Natural killer cell (primary cell): Measurements from ENCODE around the gene TNIP3. TPM values are rescaled to one million over a fixed set of nuclear protein-coding genes. Genes with fewer than 3 reads are reported as not detected.

Experiments
- ATAC-seq, 3 donors: fragments of 150-1000 bp in 2 of 3; fragments of 200-7000 bp in 1 of 3; cut with Tn5 transposase; 1 replicate in 1 of 3; 2 replicates in 2 of 3; pipeline ENCODE4 v1.10.0; 2021; ENCODE audit warnings: mild to moderate bottlenecking in 2 of 3, moderate library complexity in 2 of 3
- DNase-seq, 2 donors: peaks; one replicate each; pipeline versions ENCODE4 v3.0.0 to v3.0.0-alpha.2; 2013 to 2021; ENCODE audit warnings: mixed read lengths in 1 of 2
- H3K27ac ChIP-seq: one replicate; pipeline ENCODE4 v1.5.1; 2013; ENCODE audit warnings: mild to moderate bottlenecking, low read length
- H3K27me3 ChIP-seq: one replicate; pipeline ENCODE4 v1.6.1; 2013; ENCODE audit warnings: low read length; ENCODE audit not compliant: control insufficient read depth, insufficient read depth
- H3K36me3 ChIP-seq: one replicate; pipeline ENCODE4 v1.6.1; 2013; ENCODE audit warnings: low read length; ENCODE audit not compliant: control insufficient read depth, insufficient read depth
- H3K4me1 ChIP-seq: one replicate; pipeline ENCODE4 v1.6.1; 2013; ENCODE audit warnings: low read length; ENCODE audit not compliant: control insufficient read depth, insufficient read depth
- H3K4me3 ChIP-seq: one replicate; pipeline ENCODE4 v1.5.1; 2013; ENCODE audit warnings: low read length
- H3K9me3 ChIP-seq: one replicate; pipeline ENCODE4 v1.6.1; 2013; ENCODE audit warnings: low read length; ENCODE audit not compliant: control insufficient read depth, insufficient read depth
- H3K27ac Mint-ChIP-seq, 2 donors: one replicate each; pipeline ENCODE4 v1.8.0; 2022; ENCODE audit warnings: mild to moderate bottlenecking in 2 of 2, mixed read lengths in 2 of 2, moderate library complexity in 1 of 2
- H3K27me3 Mint-ChIP-seq, 2 donors: one replicate each; pipeline ENCODE4 v1.8.0; 2022; ENCODE audit warnings: low read depth in 2 of 2, mixed read lengths in 2 of 2
- H3K36me3 Mint-ChIP-seq: one replicate; pipeline ENCODE4 v1.8.0; 2022; ENCODE audit warnings: mixed read lengths
- H3K4me1 Mint-ChIP-seq, 2 donors: one replicate each; pipeline ENCODE4 v1.8.0; 2022; ENCODE audit warnings: mixed read lengths in 2 of 2
- H3K4me3 Mint-ChIP-seq: one replicate; pipeline ENCODE4 v1.8.0; 2022; ENCODE audit warnings: mild to moderate bottlenecking, moderate library complexity, mixed read lengths
- H3K9me3 Mint-ChIP-seq, 2 donors: one replicate each; pipeline ENCODE4 v1.8.0; 2022; ENCODE audit warnings: mixed read lengths in 2 of 2
- WGBS: methylation state at CpG from one replicate; pipeline ENCODE4 v1.1.7; 2013; ENCODE audit warnings: missing lambda C conversion rate; ENCODE audit not compliant: insufficient coverage; 5-methylcytosine and 5-hydroxymethylcytosine counted together
- intact Hi-C: fragments of 100-400 bp; cut with micrococcal nuclease; formaldehyde crosslinking; loops from one replicate; pipeline ENCODE4 v1.14.2; 2022
- total RNA-seq, 4 donors: library from RNA; stranded (reverse); fragments of 120-200 nt in 1 of 4; gene quantifications; one replicate each; pipeline versions ENCODE4 v1.2.3 to v1.2.4, GENCODE V29; 2013 to 2022
- TF ChIP-seq, protein P1 (sequence below): fragments of 200-600 bp; IDR thresholded peaks from one replicate; pipeline ENCODE4 v1.8.0; 2022; ENCODE audit warnings: antibody characterized with exemption

The TNIP3 gene
- total RNA-seq, 3 donors from 2014 or later (not counting 1 experiment from before 2014, with no cell fraction given) = 0.45 to 2.5 (median 0.64) TPM

DNA sequence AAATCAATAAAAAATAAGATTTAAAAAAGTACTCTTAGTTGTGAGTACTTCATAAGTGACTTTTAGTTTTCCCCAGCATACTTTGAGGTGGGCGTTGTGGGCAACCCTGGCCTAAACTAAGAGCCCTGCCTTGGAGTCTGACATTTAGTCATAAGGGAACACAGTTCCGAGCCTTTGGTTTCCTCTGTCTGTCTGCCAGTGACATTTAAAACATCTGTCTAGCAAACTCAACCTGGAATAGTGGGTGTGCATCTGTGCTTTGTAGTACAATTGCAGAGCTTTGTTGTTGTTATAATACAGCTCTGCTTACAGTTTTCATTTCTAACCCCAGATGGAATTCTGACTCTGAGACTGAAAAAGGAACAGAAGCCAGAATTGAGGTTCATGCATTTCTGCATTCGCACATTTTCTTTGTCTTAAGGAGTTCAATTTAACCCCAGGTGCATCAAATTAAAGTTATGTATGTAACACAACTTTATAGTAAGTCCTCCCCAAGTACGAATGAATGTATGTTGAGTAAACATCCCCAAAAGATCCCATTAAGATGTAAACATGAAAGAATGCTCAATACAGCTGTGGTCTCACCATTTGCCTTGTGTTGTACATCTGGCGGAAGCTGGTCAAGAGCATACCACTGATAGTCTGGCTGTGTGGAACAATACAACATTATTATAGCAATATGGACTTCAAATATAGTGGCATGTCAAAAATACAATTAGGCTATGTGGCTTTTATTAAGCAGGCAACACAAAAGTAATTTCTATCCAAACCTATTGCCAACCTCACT is 25.9 kb downstream of the TNIP3 start:
- Histone ChIP-seq H3K36me3 (no peaks in the 10 kb centered on the region), H3K9me3 (no peaks in the 10 kb centered on the region), H3K4me3 (no peak overlapping the region), H3K27me3 (no peaks in the 10 kb centered on the region), H3K4me1 (no peaks in the 10 kb centered on the region), H3K27ac (no peak overlapping the region)
- no peak for ATAC-seq
- H3K27ac Mint-ChIP-seq = no peak overlapping the region
- intact Hi-C loops = no loop called here
- no peaks in the 10 kb centered on the region for H3K9me3 Mint-ChIP-seq
- 83% methylated on average over 4 of the region's 5 CpGs for WGBS
- TF ChIP-seq, protein P1, sequence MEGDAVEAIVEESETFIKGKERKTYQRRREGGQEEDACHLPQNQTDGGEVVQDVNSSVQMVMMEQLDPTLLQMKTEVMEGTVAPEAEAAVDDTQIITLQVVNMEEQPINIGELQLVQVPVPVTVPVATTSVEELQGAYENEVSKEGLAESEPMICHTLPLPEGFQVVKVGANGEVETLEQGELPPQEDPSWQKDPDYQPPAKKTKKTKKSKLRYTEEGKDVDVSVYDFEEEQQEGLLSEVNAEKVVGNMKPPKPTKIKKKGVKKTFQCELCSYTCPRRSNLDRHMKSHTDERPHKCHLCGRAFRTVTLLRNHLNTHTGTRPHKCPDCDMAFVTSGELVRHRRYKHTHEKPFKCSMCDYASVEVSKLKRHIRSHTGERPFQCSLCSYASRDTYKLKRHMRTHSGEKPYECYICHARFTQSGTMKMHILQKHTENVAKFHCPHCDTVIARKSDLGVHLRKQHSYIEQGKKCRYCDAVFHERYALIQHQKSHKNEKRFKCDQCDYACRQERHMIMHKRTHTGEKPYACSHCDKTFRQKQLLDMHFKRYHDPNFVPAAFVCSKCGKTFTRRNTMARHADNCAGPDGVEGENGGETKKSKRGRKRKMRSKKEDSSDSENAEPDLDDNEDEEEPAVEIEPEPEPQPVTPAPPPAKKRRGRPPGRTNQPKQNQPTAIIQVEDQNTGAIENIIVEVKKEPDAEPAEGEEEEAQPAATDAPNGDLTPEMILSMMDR = no peak
- H3K27me3 Mint-ChIP-seq = no peaks in the 10 kb centered on the region
- H3K4me1 Mint-ChIP-seq = peaks cover 5 to 11% of the 10 kb centered on the region in 2 donors
- H3K36me3 Mint-ChIP-seq = no peaks in the 10 kb centered on the region
- no peak overlapping the region for H3K4me3 Mint-ChIP-seq
- peak in 1 of 2 donors; percentile 30 for DNase-seq

DNA sequence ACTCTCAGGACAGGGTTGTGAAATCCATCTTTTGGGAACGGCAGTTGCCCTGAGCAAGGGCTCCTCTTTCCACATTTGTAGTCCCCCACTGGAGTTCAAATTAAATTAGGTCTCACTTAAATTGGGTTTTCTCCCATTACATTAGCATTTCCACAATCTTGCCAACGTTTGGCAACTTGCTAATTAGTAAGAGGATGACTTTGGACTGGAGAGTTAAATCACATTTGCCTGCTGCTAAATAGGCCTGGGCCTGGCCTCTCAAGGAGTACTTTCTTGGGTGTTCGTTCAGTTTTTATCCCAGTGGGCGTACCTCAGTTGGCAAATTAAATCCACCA is 33.8 kb downstream of the TNIP3 start:
- Mint-ChIP-seq H3K36me3 (no peaks in the 10 kb centered on the region), H3K4me1 (peaks cover 0 to 5% of the 10 kb centered on the region in 2 donors), H3K9me3 (no peaks in the 10 kb centered on the region), H3K27ac (no peak overlapping the region), H3K4me3 (no peak overlapping the region), H3K27me3 (peaks cover 0 to 3% of the 10 kb centered on the region in 2 donors)
- intact Hi-C loops = no loop called here
- Histone ChIP-seq H3K36me3 (no peaks in the 10 kb centered on the region), H3K4me3 (no peak overlapping the region), H3K4me1 (no peaks in the 10 kb centered on the region), H3K9me3 (no peaks in the 10 kb centered on the region), H3K27ac (no peak overlapping the region), H3K27me3 (no peaks in the 10 kb centered on the region)
- no peak for ATAC-seq
- 93% methylated on average over 4 of the region's 4 CpGs for WGBS
- no peak for DNase-seq
- TF ChIP-seq, protein P1 = no peak

DNA sequence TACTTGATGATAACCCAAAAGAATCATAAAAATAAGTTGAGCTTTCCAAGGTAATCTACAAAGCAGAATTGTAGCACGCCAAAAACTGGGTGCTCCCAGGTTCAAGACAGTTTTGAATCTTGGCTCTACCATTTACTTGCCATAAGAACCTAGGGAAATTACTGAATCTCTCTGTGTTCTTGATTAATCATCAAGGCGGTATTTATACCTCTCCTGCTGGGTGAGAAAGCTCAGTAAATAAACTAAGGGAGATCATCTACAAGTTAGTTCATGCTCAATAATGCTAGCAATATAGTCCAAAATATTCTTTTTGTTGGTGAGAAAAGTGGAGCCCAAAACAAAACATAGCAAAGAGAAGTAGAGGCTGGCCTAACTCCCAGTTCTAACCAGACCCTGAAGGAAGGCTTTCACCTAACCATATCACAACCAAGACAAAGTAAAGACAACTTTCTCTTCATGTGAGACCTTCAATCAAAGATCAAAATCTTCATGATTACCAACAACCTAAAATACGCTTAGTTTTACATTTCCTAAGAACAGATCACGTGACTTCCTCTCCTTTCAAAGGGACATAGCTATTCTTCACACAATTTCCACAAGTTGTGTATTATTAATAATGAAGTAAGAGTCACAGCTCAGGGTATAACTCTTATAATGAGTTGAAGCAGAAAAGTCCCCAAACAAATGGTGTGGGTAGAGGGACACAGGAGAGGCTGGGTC is 34.4 kb downstream of the TNIP3 start:
- intact Hi-C loops = no loop called here
- WGBS = 95% methylated on average over 2 of the region's 4 CpGs
- Histone ChIP-seq H3K4me3 (no peak overlapping the region), H3K27ac (no peak overlapping the region), H3K27me3 (no peaks in the 10 kb centered on the region), H3K9me3 (no peaks in the 10 kb centered on the region), H3K4me1 (no peaks in the 10 kb centered on the region), H3K36me3 (no peaks in the 10 kb centered on the region)
- peaks cover 0 to 5% of the 10 kb centered on the region in 2 donors for H3K4me1 Mint-ChIP-seq
- DNase-seq (no peak), ATAC-seq (no peak)
- TF ChIP-seq, protein P1 = no peak
- no peak overlapping the region for H3K4me3 Mint-ChIP-seq
- no peak overlapping the region for H3K27ac Mint-ChIP-seq
- H3K36me3 Mint-ChIP-seq = no peaks in the 10 kb centered on the region
- no peaks in the 10 kb centered on the region for H3K9me3 Mint-ChIP-seq
- H3K27me3 Mint-ChIP-seq = peaks cover 0 to 3% of the 10 kb centered on the region in 2 donors
